ENCODE results near the gene GPS1.
A peak's percentile ranks its signal among the peaks of the same experiment; 100 is the strongest.

GPS1 gene

DNA sequence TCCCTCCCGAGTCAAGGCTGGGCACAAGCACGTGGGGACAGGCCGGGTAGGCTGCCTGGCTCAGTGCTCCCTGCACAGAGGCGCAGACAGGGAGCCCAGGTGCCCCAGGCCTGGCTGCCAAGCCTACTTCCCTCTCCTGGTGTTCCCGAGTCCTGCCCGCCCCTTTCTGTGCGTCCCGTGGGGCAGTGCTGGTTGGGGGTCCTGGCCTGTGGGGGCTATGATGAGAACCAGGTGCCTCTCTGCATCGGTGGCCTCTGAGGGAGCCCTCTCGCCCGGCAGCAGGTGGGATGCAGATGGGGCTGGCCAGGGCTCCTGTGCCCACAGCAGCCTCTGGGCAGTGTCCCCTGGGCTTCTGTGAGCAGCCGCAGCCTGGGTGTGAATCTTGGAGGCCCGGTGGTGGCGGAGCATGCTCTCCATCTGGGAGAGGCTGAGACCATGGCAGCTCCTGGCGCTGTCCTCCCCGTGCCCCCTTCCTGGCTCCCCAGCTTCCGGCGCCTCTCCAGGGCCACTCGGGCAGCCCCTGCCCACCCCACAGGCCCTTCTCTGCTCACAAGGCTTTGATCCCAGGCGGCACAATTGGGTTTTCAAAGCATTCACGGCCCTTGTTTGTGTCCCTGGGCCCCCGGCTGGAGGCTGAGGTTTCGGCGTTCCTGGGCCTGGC, 36.3 kb upstream of the GPS1 start:
- no peak for DNase-seq

DNA sequence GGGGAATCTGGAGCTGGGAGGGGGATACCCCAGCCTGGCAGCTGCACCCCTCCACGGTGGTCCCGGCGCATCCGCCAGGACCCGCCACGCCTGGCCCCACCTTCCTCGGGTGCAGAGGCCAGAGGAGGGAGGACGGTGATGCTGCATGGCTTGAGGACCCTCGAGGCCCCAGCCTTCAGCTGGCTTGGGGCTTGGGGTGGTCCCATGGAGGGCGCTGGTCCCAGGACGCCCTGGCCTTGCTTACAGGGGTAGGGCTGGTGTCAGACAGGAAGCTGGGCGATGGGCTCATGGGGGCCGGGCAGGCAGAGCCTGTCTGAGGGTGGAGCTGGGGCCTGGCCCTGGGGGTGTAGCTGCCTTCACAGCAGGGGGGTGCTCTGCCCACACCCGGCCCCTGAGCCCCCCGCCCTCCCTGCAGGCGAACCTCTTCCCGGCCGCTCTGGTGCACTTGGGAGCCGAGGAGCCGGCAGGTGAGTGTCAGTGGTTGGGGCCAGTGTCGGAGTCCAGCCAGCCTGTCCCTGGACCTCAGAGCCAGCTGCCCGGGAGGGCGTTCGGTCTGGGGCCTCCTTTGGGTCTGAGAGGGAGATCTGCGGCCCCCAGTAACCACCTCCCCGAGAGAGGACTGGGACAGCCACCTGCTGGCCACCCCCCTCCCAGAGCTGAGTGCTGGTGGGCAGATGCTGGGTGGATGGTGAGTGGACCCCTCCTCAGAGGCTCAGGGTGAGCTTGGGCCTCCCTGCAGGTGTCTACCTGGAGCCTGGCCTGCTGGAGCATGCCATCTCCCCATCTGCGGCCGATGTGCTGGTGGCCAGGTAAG, 35.4 kb upstream of the GPS1 start:
- DNase-seq = no peak

DNA sequence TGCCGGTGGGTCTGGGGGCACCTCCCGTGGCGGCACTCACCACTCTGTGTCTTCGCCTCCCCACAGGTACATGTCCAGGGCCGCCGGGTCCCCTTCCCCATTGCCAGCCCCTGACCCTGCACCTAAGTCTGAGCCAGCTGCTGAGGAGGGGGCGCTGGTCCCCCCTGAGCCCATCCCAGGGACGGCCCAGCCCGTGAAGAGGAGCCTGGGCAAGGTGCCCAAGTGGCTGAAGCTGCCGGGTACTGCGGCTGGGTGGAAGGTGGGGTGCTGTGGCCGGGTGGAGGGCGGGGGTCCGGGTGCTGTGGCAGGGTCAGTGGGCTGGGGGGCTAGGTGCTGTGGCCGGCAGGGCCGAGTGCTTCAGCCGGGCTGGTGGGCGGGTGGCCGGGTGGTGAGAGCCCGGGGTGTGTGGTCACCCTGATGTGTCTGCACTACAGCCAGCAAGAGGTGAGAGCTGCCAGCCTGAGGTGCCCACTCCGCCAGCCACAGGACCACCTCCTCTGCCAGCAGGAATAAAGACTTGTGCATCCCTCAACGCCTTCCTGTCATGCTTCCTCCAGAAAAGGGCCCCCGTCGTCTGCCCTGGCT, 34.7 kb upstream of the GPS1 start:
- DNase-seq = no peak

DNA sequence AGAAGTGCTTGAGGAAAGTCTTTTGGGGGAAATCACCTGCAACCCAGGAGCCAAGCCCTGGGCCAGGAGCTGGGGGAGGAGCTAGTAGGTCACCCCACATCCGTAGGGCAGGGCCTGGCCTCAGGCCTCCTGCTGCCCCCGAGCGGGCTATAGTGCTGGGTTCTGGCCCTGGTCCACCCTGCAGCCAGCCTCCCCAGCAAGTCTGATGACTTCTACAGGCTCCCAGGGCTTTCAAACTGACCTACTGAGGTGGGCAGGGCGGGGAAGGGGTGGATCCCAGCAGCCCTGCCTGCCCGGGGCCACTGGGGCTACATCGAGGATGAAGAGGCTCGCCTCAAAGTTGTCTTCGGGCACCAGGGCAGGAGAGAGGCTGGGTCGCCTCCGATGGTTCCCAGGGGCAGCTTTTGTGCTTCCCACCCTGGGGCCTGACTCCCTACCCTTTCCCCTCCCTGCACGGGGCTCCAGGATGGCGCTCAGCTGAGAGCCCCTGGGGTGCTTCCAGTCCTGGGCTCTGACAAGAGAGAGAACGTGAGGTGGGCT, 34.0 kb upstream of the GPS1 start:
- no peak for DNase-seq

DNA sequence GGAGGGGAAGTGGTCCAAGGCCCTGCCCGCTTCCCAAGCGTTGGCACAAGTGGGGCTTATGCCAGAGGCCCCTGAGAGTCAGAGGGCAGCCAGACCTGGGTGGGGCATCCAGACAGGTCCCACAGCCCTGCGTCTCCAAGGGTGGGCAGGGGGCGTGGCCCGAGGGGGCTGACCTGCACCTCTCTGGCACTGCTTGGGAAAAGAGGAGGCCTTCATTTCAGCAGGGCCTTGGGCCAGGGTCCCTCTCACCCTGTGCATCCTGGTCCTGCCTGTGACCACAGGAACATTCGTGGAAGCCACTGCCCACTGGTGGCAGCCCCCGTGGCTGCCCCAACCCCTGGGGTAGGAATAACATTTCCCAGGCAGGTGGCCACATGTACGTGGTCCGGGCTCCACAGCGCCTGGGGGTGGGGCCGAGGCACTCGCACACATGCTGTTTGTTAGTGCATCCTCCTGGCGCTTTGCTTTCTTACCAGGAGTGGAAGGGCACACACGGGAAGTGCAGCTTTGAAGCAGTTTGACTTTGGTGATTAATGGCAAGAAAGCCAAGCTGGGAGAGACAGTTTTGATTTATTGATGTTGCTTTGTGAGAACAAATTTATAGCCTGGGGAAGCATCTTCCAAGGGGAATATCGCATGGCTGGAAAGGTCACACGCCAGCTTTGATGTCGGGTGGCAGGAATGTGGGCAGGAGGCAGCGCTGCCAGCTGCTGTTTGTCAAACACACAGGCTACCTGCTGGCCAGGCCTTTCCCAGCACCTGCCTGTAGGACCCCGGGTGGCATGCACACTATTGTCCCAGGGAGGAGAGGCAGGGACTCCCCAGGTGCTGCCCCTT, 33.3 kb upstream of the GPS1 start:
- no peak for DNase-seq

DNA sequence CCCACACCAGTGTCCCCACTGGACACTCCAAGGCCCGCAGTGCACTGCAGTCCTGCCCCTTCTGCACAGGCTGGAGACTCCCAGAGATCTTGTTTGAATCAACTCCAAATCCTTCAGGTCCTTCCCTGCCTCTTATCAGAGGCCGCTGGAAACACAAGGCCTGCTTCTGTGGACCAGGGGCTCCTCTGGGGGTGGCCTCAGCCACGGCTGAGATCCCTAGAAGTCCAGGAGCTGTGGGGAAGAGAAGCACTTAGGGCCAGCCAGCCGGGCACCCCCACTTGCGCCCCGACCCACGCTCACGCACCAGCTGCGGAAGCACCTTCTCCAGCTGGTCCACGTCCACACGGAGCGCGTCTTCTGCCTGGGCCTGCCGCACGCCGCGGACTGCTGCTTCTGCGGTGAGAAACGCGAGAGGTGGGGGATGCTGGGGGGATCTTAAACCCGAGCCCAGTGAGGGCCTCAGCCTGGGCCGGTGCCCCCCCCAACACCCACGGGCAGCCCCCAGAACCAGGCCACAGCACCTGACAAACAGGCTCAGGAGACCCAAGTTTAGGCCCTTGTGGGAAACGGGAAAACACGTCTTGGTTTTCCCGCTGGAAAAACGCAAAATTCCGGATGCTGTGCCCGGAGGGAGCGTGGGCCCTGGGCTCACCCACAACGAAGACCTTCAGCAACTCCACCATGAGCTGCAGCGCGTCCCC, 32.6 kb upstream of the GPS1 start:
- no peak for DNase-seq

DNA sequence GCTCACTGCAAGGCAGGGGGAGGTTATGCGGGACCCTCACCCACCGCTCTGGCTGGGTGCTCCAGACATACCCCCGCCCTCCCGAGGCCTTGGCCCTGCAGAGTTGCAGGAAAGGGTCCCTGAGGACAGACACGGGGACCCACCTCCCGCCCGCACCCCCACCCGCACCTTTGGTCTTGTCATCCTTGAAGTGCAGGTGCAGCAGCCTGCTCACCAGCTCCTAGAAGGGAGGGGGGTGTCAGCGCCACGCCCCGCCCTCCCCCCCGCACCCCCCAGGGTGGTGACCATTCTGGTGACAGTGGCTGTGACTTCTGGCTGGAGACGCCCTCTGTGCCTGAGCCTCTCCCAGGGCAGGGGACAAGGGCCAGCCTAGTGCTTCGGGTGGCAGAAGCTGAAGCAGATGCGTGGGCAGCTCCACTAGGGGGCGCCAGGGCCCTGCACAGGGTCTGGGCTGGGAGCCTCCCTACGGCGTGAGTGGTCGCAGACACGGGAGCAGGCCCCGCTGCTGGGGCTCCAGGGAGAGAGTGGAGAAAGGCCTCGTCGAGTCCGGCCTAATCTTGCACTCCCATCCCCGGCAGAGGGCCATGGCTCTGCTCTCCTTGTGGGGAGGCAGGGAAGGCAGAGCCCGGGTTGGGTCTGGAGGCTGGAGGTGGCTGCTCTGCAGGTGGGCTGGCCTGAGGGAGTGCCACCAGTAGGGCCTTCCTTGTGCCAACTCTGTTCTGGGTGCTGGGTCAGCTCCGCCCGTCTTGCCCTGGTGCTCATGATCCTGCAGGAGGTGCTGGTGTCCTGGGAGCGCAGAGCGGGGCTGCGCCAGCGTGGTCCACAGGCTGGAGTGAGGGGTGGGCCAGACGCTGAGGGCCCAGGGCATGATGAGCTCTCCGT, 31.8 kb upstream of the GPS1 start:
- DNase-seq = no peak

DNA sequence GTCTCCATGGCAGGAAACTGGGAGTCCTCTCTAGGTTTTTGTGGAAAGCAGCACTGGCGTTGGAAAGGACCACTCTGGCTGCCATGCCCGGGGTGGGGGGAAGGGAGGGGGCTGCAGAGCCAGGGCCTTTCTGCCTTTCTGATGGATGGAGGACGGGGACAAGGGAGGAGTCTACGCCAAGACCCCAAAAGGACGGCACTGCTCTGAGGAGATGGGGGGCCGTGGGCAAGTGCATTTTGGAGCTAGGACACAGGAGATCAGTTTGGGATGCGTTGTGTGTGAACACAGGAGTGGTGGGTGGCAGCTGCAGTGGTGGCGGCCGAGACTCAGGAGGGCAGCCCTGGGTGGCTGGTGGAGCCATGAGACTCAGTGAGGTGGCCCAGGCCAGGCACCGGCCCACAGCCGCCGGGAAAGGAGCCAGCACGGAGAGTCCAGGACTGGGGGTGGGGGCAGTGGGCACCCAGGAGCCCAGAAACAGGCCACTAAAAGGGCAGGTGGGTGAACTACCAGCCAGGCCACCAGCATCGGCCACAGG, 31.1 kb upstream of the GPS1 start:
- no peak for DNase-seq

DNA sequence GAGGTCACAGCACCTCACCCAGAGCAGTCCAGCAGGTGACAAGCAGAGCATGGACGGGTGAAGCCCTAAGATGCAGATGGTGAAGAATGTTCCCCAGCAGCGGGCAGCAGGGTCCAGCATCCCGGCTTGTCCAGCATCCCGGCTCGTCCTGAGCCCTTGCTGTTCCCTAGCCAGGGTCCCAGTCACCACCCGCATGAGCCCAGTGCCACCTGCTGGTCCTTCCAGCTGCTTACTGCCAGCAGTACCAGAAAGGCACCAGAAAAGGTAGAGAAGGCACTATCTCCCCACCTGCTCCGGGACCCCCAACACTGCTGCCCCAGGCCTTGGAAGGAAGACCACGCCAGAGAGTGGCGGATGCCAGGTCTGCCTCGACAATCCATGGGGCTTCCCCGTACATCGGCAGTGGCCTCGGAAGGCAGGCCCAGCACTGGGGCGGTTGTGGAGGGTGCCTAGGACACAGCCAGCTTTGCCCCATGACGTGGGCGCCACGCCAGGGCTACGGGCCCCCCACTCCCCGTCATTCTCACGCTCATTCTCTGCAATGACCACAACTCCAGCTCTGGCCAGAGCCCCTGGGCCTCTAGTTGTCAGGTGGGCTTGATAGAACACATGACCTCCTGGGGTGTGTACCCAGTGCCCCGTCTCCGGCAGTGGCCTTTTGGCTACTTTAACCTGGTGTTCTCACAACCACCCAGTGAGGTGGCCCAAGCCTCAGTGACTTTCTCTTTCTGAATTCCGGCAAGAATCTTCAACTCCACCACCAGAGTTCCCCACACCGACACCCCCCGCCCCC, 30.4 kb upstream of the GPS1 start:
- no peak for DNase-seq

DNA sequence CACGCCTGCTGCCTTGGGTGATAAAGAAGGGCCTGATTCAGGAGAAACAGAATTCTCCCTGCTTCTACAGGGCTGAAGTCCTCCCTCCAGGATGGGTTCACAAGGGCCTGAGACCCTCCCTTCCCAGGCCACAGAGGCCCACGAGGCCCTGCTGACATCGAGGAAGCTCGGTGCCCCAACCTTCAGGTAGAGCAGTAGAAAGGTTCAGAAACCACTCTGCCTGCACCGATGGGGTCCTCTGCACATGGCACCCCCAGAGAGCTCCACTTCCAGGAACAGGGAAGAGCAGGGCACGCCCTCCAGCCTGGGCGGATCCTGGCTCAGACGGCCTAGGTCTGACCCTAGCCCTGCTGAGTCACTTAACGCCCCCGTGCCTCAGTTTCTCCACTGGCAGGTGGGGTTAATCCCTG, 29.8 kb upstream of the GPS1 start:
- DNase-seq = no peak

DNA sequence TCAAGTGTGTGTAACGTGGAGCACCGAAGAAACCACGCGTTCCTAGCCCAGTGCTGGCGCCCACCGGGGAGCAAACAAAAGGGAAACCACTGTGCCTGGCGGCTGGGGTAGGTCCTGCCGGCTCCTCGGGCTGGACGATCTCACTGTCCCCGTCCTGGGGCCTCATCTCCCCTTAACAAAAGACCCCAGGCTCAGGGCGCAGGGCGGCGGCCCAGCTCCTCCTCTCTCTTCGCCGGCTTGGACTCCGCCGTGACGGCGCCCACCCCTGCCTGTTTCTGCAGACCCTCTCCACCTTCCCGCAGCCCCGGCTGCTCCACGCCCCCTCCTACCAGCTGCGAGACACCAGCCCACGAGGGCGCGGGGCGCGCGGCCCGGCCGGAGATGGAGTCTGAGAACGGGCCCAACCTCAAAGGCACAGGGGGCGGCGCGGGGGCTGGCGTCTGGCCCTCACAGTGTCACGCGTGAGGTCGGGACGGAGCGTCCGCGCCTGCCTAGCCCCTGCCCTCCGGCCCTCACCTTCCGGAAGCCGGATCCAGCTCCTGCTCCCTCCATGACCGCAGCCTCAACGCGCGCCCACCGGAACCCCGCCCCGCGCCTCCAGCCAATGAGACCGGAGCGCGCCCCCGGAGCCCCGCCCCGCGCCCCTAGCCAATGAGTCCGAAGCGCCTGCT, 29.3 kb upstream of the GPS1 start, which contains the start of gene CENPX:
Gene CENPX, minus strand, starts transcription at position 569 of the 671 bp plus-strand sequence. Its CDS starts 17 bp downstream, at position 552.
- DNase-seq = no peak

DNA sequence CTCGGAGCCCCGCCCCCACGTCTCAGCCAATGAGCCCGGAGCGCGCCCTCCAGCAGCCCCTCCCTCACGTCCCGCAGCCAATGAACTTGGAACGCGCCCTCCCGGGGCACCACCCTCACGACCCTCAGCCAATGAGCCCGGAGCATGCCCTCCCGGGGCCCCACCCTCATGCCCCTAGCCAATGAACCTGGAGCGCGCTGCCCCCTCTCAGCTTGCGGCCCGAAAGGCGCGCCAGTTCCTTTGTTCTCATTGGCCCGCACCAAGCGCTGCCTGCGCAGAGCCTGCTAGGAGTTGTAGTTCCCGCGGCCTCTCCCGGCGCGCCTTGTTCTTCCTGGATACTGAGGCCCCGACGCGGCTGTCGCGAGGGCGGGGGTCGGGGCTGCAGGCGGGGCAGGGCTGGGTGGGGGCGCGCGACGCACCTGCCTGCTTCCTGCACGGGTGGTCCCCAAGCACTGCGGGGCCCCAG, 28.7 kb upstream of the GPS1 start, which contains the start of gene LRRC45:
Gene LRRC45, plus strand, starts transcription at position 325 of the 466 bp plus-strand sequence. CDS start 339 bp downstream, outside the sequence.
- DNase-seq = peak; percentile 95

DNA sequence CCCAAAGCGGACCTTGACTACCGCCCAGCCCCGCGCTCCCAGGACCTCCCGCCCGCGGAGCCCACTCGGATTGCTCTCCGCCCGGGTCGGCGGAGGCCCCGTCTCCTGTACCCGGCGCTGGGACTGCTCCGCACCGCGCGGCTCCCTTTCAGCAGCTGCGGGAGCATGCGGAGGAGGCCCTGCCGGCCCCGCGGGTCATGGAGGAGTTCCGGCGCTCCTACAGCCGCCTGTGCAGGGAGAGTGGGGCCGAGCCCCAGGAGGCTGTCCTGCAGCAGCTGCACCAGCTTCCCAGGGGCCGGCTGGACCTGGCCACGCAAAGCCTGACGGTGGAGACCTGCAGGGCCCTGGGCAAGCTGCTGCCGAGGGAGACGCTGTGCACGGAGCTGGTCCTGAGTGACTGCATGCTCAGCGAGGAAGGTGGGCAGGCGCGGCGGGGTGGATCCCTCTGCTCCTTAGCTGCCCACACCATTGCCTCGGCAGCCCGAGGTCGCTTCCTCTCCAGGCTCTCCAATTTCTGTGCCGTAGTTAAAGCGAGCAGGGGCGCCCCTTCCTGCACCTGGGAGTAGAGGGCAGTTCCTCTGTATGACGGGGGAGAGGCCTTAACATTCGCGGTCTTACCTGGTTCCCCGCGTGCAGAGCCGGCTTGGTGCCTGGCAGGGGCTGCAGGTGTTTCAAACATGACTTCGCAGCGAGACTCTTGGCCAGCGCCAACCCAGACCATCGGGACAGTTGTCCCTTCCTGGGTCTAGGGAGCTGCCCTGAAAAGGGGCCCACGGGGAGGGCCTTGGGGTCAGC, 28.1 kb upstream of the GPS1 start:
- no peak for DNase-seq

DNA sequence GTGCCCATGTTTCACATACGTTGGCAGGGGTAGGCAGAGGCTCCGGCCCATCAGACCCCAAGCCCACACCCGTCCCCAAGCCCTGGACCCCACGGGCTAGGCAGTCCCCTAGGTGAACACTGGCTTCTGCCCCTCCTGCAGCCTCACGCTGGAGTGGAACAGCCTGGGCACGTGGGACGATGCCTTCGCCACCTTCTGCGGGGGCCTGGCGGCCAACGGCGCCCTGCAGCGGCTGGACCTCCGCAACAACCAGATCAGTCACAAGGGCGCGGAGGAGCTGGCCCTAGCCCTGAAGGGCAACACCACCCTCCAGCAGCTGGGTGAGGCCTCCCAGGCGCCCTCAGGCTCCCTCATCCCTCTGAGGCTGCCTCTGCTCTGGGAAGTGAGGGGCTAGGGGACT, 26.8 kb upstream of the GPS1 start:
- no peak for DNase-seq

DNA sequence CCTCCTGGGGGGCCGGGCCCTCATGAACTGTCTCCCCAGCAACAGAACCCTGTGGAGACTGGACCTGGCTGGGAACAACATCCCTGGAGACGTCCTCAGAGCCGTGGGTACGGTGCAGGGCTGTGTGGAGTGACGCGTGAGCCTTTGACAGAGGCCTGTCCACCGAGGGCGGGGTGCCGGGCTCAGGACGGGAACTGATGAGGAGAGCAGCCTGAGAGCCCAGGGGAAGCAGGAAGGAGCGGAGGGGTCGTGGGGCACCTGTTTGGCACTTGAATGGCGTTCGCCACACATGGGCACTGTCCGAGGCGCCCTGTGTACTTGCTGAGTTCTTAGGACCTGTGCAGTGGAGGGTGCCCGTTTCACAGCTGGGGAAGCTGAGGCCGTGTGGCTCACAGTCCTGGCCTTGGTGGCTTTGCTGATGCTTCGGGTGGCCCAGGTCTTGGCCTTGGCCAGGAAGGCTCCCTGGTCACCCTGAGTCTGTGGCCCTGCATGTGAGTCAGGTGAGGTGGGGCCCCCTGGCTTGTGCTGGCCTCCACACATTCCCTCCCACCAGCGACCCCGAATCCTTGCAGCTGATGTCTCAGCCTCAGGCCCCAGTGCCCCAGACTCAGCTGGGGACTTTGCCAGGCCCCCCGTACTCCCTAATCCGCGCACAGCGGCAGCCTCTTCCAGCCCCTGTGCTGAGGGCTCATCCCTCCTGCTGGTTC, 26.1 kb upstream of the GPS1 start:
- no peak for DNase-seq

DNA sequence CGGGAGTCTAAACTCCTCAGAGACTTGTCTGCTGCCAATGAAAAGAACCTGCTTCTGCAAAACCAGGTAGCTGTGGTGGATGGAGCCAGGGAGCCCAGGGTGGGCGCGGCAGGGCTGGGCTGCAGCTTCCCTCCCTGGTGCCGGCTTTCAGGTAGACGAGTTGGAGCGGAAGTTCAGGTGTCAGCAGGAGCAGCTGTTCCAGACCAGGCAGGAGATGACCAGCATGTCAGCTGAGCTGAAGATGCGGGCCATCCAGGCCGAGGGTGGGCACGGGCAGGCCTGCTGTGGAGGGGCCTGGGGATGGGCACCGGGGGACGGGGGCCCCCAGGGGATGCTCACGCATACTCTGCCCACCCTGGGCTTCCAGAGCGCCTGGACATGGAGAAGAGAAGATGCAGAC, 23.5 kb upstream of the GPS1 start:
- DNase-seq = no peak

DNA sequence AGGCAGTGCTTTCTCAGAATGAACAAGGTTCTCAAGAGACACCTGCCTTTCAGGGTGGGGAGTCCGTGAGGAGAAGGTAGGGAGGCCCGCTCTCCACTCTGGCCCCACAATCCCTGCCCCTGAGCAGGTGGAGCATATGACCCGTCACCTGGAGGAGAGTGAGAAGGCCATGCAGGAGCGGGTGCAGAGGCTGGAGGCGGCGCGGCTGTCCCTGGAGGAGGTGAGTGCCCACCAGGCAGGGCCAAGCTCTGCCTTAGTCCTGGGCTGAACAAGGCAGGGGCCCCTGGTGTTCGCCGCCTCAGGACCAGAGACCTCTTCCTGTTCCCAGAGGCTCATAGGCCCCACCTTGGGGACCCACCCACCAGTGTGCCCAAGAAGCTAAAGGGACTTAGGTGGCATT, 22.7 kb upstream of the GPS1 start:
- DNase-seq = no peak

DNA sequence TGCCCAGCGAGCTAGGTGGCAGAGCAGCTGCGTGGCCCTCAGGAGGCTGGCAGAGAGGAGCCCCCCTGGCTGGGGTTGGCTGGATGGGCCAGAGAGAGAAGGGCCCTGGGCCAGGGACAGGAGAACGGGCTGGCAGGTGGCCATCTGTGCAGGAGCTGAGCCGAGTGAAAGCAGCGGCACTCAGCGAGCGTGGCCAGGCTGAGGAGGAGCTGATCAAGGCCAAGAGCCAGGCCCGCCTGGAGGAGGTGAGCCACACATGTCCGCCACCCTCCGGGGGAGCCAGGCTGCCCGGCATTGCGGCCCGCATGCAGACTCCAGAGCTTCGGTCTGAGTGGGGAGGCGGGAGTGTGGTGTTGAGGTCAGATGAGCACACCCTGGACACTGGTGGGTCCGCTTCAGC, 22.3 kb upstream of the GPS1 start:
- DNase-seq = no peak
